Endothelial cell (in vitro differentiated cells): ENCODE data around the gene RBM19. TPM values are rescaled to one million over a fixed set of nuclear protein-coding genes. Genes with fewer than 3 reads are reported as not detected.

ENCODE experiments used
- DNase-seq: peaks from one replicate; pipeline ENCODE4 v3.0.0; 2021; ENCODE audit warnings: low spot score
- H3K27ac Mint-ChIP-seq: one replicate; pipeline ENCODE4 v1.8.0; 2021; ENCODE audit warnings: mixed read lengths, inconsistent platforms; ENCODE audit not compliant: unreplicated experiment
- H3K27me3 Mint-ChIP-seq: one replicate; pipeline ENCODE4 v1.8.0; 2021; ENCODE audit warnings: mild to moderate bottlenecking, moderate library complexity, mixed read lengths, inconsistent platforms; ENCODE audit not compliant: unreplicated experiment
- H3K36me3 Mint-ChIP-seq: one replicate; pipeline ENCODE4 v1.8.0; 2021; ENCODE audit warnings: mild to moderate bottlenecking, low read depth, mixed read lengths, inconsistent platforms; ENCODE audit not compliant: unreplicated experiment
- H3K4me1 Mint-ChIP-seq: one replicate; pipeline ENCODE4 v1.8.0; 2021; ENCODE audit warnings: mild to moderate bottlenecking, mixed read lengths, inconsistent platforms; ENCODE audit not compliant: unreplicated experiment
- H3K4me3 Mint-ChIP-seq: one replicate; pipeline ENCODE4 v1.8.0; 2021; ENCODE audit warnings: mild to moderate bottlenecking, mixed read lengths, inconsistent platforms; ENCODE audit not compliant: unreplicated experiment
- H3K9me3 Mint-ChIP-seq: one replicate; pipeline ENCODE4 v1.8.0; 2021; ENCODE audit warnings: mixed read lengths, inconsistent platforms; ENCODE audit not compliant: unreplicated experiment
- CTCF ChIP-seq: fragments of 200-600 bp; sonication (generic); IDR thresholded peaks from one replicate; pipeline ENCODE4 v1.5.0; 2021; ENCODE audit warnings: antibody characterized with exemption; ENCODE audit not compliant: unreplicated experiment
- total RNA-seq: library from RNA; stranded (reverse); fragmentation: NEBNext Ultra II Directional; extraction: Animal tissue kit (Norgen Biotek cat#: 25700); gene quantifications from one replicate; pipeline ENCODE4 v1.2.1, GENCODE V29; 2021; ENCODE audit not compliant: unreplicated experiment

Gene RBM19
- total RNA-seq, 1 donor from 2014 or later: 27.4 TPM

DNA sequence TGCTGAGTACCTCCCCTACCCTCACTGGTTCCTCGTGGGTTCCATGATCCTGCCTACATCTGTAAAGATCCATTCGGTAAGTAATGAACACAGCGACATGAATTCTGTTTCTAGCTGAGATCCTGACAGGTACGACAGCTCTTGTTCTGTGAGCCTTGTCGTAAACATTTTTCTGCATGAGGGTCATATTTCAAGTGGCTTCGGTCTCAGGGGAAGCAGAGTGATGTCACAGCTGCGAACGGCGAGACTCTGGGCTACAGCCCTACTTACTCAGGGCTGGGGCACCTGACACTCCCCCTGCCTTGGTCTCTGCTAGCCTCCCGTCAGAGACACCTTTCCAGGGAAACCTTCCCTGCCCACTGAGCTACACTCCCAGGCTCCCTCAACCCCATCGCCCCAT is 85.8 kb downstream of the RBM19 start:
- no peak for DNase-seq
- Mint-ChIP-seq H3K36me3 (no peaks in the 10 kb centered on the region), H3K27ac (no peak overlapping the region), H3K4me1 (no peaks in the 10 kb centered on the region), H3K27me3 (peaks cover 2% of the 10 kb centered on the region), H3K4me3 (no peak overlapping the region), H3K9me3 (no peaks in the 10 kb centered on the region)
- TF ChIP-seq CTCF: no peak

DNA sequence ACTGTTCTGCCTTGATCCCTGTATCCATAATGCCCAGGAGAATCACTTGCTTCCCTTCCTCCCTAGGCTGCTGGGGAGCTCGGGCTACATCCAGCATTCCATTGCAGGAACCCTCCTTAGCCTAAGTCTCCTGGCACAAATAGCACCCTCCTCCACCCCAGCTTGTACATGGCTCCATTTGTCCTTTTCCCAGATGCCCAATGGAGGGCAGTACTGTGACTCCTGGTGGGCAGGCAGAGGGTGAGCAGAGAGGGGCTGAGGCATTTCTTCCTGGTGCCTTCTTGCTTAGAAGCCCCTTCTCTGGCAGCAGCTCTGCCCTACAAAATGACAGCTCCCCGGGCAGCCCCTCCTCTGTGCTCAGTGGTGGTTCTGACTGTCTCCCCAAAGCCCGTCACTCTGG is 86.5 kb downstream of the RBM19 start:
- no peak for DNase-seq
- H3K36me3 Mint-ChIP-seq: peaks cover 3% of the 10 kb centered on the region

GRCh38 chr12:113877607-113878006 is 88.5 kb downstream of the RBM19 start:
- no peak for TF ChIP-seq CTCF
- H3K4me1 Mint-ChIP-seq: no peaks in the 10 kb centered on the region
- no peak overlapping the region for H3K4me3 Mint-ChIP-seq
- no peak for DNase-seq
- peaks cover 10% of the 10 kb centered on the region for H3K36me3 Mint-ChIP-seq
- no peaks in the 10 kb centered on the region for H3K27me3 Mint-ChIP-seq
- no peaks in the 10 kb centered on the region for H3K9me3 Mint-ChIP-seq
- H3K27ac Mint-ChIP-seq: no peak overlapping the region

More for the DNA sequence above, 86.5 kb downstream of the RBM19 start:
- Mint-ChIP-seq H3K27ac (no peak overlapping the region), H3K4me1 (no peaks in the 10 kb centered on the region), H3K9me3 (no peaks in the 10 kb centered on the region), H3K4me3 (no peak overlapping the region), H3K27me3 (no peaks in the 10 kb centered on the region)
- TF ChIP-seq CTCF: no peak

DNA sequence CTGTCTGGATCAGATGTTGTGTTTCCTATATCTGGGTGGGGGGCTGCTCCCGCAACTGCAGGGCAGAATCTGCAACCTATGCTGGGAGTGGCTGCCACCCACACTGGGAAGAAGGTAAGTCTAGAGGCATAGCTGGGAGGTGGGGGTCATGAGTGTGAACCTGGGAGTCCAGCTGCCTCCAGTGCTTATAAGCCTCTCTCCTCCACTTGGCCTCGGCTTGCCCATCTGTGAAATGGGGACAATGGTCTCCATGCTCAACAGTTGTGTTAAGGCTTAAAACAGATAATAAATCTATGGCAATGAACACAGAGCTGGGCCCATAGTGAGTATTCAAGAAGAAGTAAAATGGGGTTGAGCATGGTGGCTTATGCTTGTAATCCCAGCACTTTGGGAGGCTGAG is 90.0 kb downstream of the RBM19 start:
- H3K27ac Mint-ChIP-seq: no peak overlapping the region
- no peak overlapping the region for H3K4me3 Mint-ChIP-seq
- peaks cover 10% of the 10 kb centered on the region for H3K36me3 Mint-ChIP-seq
- H3K4me1 Mint-ChIP-seq: no peaks in the 10 kb centered on the region
- TF ChIP-seq CTCF: no peak
- H3K27me3 Mint-ChIP-seq: no peaks in the 10 kb centered on the region
- DNase-seq: no peak
- H3K9me3 Mint-ChIP-seq: no peaks in the 10 kb centered on the region

GRCh38 chr12:113875691-113876090 is 90.4 kb downstream of the RBM19 start:
- no peak for DNase-seq
- TF ChIP-seq CTCF: no peak
- peaks cover 10% of the 10 kb centered on the region for H3K36me3 Mint-ChIP-seq
- no peaks in the 10 kb centered on the region for H3K4me1 Mint-ChIP-seq
- H3K27me3 Mint-ChIP-seq: no peaks in the 10 kb centered on the region
- no peaks in the 10 kb centered on the region for H3K9me3 Mint-ChIP-seq
- H3K4me3 Mint-ChIP-seq: no peak overlapping the region
- no peak overlapping the region for H3K27ac Mint-ChIP-seq
